Measurements from ENCODE around the gene BMS1.
A peak's percentile ranks its signal among the peaks of the same experiment; 100 is the strongest.
"Not testable (repeated sequence)": the region's sequence is repeated elsewhere in the genome, so short reads cannot be mapped to it uniquely, and the experiment has no call there.

BMS1 gene, protein sequence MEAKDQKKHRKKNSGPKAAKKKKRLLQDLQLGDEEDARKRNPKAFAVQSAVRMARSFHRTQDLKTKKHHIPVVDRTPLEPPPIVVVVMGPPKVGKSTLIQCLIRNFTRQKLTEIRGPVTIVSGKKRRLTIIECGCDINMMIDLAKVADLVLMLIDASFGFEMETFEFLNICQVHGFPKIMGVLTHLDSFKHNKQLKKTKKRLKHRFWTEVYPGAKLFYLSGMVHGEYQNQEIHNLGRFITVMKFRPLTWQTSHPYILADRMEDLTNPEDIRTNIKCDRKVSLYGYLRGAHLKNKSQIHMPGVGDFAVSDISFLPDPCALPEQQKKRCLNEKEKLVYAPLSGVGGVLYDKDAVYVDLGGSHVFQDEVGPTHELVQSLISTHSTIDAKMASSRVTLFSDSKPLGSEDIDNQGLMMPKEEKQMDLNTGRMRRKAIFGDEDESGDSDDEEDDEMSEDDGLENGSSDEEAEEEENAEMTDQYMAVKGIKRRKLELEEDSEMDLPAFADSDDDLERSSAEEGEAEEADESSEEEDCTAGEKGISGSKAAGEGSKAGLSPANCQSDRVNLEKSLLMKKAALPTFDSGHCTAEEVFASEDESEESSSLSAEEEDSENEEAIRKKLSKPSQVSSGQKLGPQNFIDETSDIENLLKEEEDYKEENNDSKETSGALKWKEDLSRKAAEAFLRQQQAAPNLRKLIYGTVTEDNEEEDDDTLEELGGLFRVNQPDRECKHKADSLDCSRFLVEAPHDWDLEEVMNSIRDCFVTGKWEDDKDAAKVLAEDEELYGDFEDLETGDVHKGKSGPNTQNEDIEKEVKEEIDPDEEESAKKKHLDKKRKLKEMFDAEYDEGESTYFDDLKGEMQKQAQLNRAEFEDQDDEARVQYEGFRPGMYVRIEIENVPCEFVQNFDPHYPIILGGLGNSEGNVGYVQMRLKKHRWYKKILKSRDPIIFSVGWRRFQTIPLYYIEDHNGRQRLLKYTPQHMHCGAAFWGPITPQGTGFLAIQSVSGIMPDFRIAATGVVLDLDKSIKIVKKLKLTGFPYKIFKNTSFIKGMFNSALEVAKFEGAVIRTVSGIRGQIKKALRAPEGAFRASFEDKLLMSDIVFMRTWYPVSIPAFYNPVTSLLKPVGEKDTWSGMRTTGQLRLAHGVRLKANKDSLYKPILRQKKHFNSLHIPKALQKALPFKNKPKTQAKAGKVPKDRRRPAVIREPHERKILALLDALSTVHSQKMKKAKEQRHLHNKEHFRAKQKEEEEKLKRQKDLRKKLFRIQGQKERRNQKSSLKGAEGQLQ

DNA sequence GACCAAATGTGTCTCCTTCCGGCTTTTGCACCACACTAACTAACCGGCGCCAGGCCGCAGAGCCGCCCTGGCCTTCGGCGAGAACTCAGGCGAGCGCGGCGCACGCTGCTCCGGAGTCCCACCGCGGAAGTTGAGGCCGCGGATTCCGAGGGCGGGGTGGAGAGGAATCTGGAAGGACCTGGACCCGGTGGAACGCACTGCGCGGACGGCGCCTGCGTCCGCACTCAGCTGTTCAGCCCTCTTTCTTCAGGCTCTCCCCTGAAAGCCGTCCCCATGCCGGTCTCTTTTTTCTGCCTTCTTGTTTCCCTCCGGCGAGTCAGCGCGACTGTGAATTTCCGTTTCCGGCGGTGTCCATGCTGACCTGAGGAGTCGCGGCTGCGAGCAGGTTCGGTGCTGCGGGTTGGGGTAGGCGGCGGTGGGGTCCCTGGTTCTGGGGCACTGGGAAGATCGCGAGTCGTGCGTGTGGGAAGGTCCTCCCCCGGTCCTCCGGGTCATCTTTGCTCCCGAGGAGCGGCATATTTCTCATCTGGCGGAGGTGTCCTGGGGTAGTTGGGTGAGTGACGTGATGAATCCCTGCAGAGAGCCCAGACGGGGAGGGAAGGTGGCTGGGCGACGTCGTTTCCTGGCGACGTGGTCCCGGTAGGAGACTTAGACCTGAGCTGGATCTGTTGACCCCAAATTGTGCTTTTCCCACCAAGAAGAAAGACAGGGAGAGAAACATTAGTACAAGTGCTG lies at the start of gene BMS1:
TSS of gene BMS1 (plus strand) at position 350 of the 735 bp plus-strand sequence. CDS start 1,600 bp downstream, outside the sequence.
- peak within 1 kb of the TSS; percentile 93 for H3K9ac ChIP-seq (ENCODE audit: low read depth, low read length)
- peak within 1 kb of the TSS; percentile 67 for H3K4me3 ChIP-seq (ENCODE audit: low read depth, low read length)
- peaks cover 21% of the 10 kb centered on the region for H3K36me3 ChIP-seq (ENCODE audit: control insufficient read depth, insufficient read depth, low read length)
- H3K9me3 ChIP-seq (ENCODE audit: control insufficient read depth, insufficient read depth, low read length) = no peaks in the 10 kb centered on the region
- peaks cover 16% of the 10 kb centered on the region for H3K27me3 ChIP-seq (ENCODE audit: control insufficient read depth, insufficient read depth, low read length)
- H3K4me1 ChIP-seq (ENCODE audit: control insufficient read depth, insufficient read depth, low read length) = peaks cover 2% of the 10 kb centered on the region

GRCh38 chr10:42734536-42734935 lies 48.1 kb upstream of the BMS1 start:
- Histone ChIP-seq H3K27me3 (ENCODE audit: control insufficient read depth, insufficient read depth, low read length) (no peaks in the 10 kb centered on the region), H3K4me3 (ENCODE audit: low read depth, low read length) (no peak overlapping the region), H3K9me3 (ENCODE audit: control insufficient read depth, insufficient read depth, low read length) (peaks cover 5% of the 10 kb centered on the region), H3K36me3 (ENCODE audit: control insufficient read depth, insufficient read depth, low read length) (no peaks in the 10 kb centered on the region), H3K9ac (ENCODE audit: low read depth, low read length) (no peak overlapping the region), H3K4me1 (ENCODE audit: control insufficient read depth, insufficient read depth, low read length) (no peaks in the 10 kb centered on the region)

DNA sequence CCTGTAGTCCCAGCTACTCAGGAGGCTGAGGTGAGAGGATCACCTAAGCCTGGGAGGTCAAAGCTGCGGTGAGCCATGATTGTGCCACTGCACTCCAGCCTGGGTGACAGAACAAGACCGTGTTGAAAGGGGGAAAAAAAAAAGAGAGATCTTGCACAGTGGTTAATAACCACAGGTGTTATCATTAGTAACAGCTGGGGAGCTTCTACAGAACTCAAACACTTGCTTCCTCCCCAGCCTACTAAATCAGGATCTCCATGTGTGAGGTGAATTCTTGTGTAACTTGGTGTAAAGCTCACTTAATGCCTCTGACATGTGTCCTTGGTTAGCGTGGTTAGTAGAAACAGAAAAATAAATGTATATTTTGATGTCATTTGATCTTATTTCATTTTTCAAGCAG lies 43.9 kb upstream of the BMS1 start:
- no peak overlapping the region for H3K4me3 ChIP-seq (ENCODE audit: low read depth, low read length)
- no peaks in the 10 kb centered on the region for H3K27me3 ChIP-seq (ENCODE audit: control insufficient read depth, insufficient read depth, low read length)
- H3K9me3 ChIP-seq (ENCODE audit: control insufficient read depth, insufficient read depth, low read length) = peaks cover 5% of the 10 kb centered on the region
- H3K36me3 ChIP-seq (ENCODE audit: control insufficient read depth, insufficient read depth, low read length) = no peaks in the 10 kb centered on the region
- no peaks in the 10 kb centered on the region for H3K4me1 ChIP-seq (ENCODE audit: control insufficient read depth, insufficient read depth, low read length)
- H3K9ac ChIP-seq (ENCODE audit: low read depth, low read length) = no peak overlapping the region

GRCh38 chr10:42741536-42741935 lies 41.1 kb upstream of the BMS1 start:
- not testable (repeated sequence) for H3K9ac ChIP-seq (ENCODE audit: low read depth, low read length); H3K27me3 ChIP-seq (ENCODE audit: control insufficient read depth, insufficient read depth, low read length); H3K4me3 ChIP-seq (ENCODE audit: low read depth, low read length); H3K9me3 ChIP-seq (ENCODE audit: control insufficient read depth, insufficient read depth, low read length); H3K36me3 ChIP-seq (ENCODE audit: control insufficient read depth, insufficient read depth, low read length); H3K4me1 ChIP-seq (ENCODE audit: control insufficient read depth, insufficient read depth, low read length)

DNA sequence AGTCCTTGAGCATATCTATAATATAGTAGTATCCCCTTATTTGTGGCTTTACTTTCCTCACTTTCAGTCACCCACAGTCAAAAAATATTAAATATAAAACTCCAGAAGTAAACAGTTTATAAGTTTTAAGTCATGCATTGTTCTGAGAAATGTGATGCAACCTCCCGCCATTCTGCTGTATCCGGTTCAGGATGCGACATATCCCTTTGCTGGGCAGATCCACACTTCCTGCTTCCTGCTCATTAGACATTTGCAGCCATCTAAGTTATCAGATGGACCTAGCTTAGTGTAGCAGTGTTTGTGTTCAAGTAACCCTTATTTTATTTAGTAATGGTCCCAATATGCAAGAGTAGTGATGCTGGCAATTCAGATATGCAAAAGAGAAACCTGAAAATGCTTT lies 38.9 kb upstream of the BMS1 start:
- H3K27me3 ChIP-seq (ENCODE audit: control insufficient read depth, insufficient read depth, low read length) = no peaks in the 10 kb centered on the region
- H3K4me1 ChIP-seq (ENCODE audit: control insufficient read depth, insufficient read depth, low read length) = no peaks in the 10 kb centered on the region
- H3K9ac ChIP-seq (ENCODE audit: low read depth, low read length) = no peak overlapping the region
- H3K9me3 ChIP-seq (ENCODE audit: control insufficient read depth, insufficient read depth, low read length) = peaks cover 5% of the 10 kb centered on the region
- H3K36me3 ChIP-seq (ENCODE audit: control insufficient read depth, insufficient read depth, low read length) = no peaks in the 10 kb centered on the region
- no peak overlapping the region for H3K4me3 ChIP-seq (ENCODE audit: low read depth, low read length)

- H3K9me3 ChIP-seq (ENCODE audit: control insufficient read depth, insufficient read depth, low read length) = peaks cover 5% of the 10 kb centered on the region
- no peaks in the 10 kb centered on the region for H3K36me3 ChIP-seq (ENCODE audit: control insufficient read depth, insufficient read depth, low read length)
These were observed 38.4 kb upstream of the BMS1 start for GRCh38 chr10:42744134-42744701.

GRCh38 chr10:42753126-42753506 lies 29.5 kb upstream of the BMS1 start:
- H3K4me1 ChIP-seq (ENCODE audit: control insufficient read depth, insufficient read depth, low read length) = no peaks in the 10 kb centered on the region
- no peaks in the 10 kb centered on the region for H3K9me3 ChIP-seq (ENCODE audit: control insufficient read depth, insufficient read depth, low read length)
- no peaks in the 10 kb centered on the region for H3K36me3 ChIP-seq (ENCODE audit: control insufficient read depth, insufficient read depth, low read length)
- H3K9ac ChIP-seq (ENCODE audit: low read depth, low read length) = no peak overlapping the region
- H3K27me3 ChIP-seq (ENCODE audit: control insufficient read depth, insufficient read depth, low read length) = peaks cover 67% of the 10 kb centered on the region
- H3K4me3 ChIP-seq (ENCODE audit: low read depth, low read length) = peak overlapping the region; percentile 56

More at GRCh38 chr10:42744134-42744701, 38.4 kb upstream of the BMS1 start:
- no peaks in the 10 kb centered on the region for H3K27me3 ChIP-seq (ENCODE audit: control insufficient read depth, insufficient read depth, low read length)
- no peaks in the 10 kb centered on the region for H3K4me1 ChIP-seq (ENCODE audit: control insufficient read depth, insufficient read depth, low read length)
- H3K9ac ChIP-seq (ENCODE audit: low read depth, low read length) = no peak overlapping the region
- H3K4me3 ChIP-seq (ENCODE audit: low read depth, low read length) = no peak overlapping the region

DNA sequence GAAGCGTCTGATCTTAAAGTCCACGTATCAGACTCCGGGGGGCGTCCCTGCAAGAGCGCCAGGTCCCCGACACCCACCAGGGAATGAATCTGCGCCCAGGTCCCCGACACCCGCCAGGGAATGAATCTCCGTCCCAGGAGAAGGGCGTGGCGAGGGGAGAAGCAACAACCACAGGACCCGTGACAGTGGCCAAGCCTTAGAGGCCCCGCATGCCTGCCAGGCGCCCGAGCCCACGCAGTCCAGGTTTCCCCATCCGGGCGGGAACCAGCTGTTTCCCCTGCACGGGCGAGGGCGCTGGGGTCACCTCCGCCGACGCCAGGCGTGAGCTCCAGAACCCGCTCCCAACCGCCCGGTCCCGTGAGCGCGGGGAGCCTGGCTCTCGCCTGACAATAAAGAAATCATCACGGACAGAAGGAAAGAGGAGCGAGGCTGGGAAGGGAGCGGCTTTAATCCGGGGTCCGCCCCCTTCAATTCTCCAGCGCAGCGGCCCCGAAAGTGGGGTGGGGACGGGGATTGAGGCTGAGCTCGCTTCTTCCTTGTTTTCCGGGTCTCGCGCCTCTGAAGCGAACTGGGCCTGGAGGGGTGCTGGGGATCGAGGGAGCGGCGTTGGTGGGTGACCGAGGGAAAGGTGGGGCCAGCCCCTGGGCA lies 29.0 kb upstream of the BMS1 start:
- Histone ChIP-seq H3K9me3 (ENCODE audit: control insufficient read depth, insufficient read depth, low read length) (no peaks in the 10 kb centered on the region), H3K27me3 (ENCODE audit: control insufficient read depth, insufficient read depth, low read length) (peaks cover 67% of the 10 kb centered on the region), H3K4me3 (ENCODE audit: low read depth, low read length) (peak overlapping the region; percentile 56), H3K36me3 (ENCODE audit: control insufficient read depth, insufficient read depth, low read length) (no peaks in the 10 kb centered on the region), H3K9ac (ENCODE audit: low read depth, low read length) (no peak overlapping the region), H3K4me1 (ENCODE audit: control insufficient read depth, insufficient read depth, low read length) (peaks cover 2% of the 10 kb centered on the region)

DNA sequence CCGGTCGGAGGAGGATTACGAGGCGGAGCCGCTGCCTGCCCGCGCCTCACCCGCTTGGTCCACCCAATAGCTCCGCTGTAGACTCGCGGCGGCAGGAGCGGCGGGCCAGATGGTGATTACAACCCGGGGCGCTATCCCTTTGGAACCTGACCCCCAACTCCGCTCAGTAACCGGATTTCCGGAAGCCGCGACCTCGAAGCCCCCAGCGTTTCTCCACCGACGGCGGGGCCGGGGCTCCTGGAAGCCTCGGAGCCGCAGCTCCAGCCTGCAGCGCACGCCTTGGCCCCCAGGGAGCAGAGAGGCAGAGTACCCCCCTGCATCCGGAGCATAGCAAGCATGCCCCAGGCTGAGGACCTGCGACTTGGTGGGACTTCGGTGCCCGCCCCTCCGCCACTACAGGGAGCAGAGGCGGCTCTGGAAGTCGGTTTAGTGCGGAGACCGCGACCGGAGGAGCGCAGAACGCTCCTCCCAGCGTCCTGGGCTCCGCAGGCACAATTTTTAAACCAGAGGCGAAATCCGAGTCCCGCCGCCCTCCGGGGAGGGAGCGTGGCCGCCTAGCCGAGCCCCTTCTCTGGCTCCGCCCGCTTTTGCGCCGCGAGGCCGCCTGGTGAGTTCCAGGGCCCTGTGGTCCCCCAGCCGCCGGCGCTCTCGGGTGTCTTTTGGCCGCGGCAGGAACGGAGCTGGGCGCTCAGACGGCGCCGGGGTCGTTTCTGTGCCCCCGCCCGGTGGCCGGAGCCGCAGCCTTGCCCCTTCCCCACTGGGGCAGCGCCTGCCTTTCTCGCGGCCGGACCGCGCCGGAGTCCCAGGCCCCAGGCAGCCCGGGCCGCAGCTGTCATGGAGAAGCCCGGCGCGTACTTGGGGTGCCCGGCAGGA lies 28.2 kb upstream of the BMS1 start:
- Histone ChIP-seq H3K9me3 (ENCODE audit: control insufficient read depth, insufficient read depth, low read length) (no peaks in the 10 kb centered on the region), H3K9ac (ENCODE audit: low read depth, low read length) (no peak overlapping the region), H3K36me3 (ENCODE audit: control insufficient read depth, insufficient read depth, low read length) (no peaks in the 10 kb centered on the region), H3K27me3 (ENCODE audit: control insufficient read depth, insufficient read depth, low read length) (peaks cover 67% of the 10 kb centered on the region), H3K4me3 (ENCODE audit: low read depth, low read length) (peak overlapping the region; percentile 56), H3K4me1 (ENCODE audit: control insufficient read depth, insufficient read depth, low read length) (peaks cover 2% of the 10 kb centered on the region)

GRCh38 chr10:42755028-42755451 lies 27.6 kb upstream of the BMS1 start:
- H3K4me3 ChIP-seq (ENCODE audit: low read depth, low read length) = peak overlapping the region; percentile 56
- peaks cover 67% of the 10 kb centered on the region for H3K27me3 ChIP-seq (ENCODE audit: control insufficient read depth, insufficient read depth, low read length)
- no peak overlapping the region for H3K9ac ChIP-seq (ENCODE audit: low read depth, low read length)
- peaks cover 2% of the 10 kb centered on the region for H3K4me1 ChIP-seq (ENCODE audit: control insufficient read depth, insufficient read depth, low read length)
- H3K9me3 ChIP-seq (ENCODE audit: control insufficient read depth, insufficient read depth, low read length) = no peaks in the 10 kb centered on the region
- H3K36me3 ChIP-seq (ENCODE audit: control insufficient read depth, insufficient read depth, low read length) = no peaks in the 10 kb centered on the region

Data from iPS-15b (cell line).